GM23338 (cell line): ENCODE results near the gene CALHM5. TPM values are rescaled to one million over a fixed set of nuclear protein-coding genes. Genes with fewer than 3 reads are reported as not detected.

Experiments
- ATAC-seq: fragments of 200-7000 bp; cut with Tn5 transposase; 3 replicates; pipeline ENCODE4 v1.9.1; 2020
- DNase-seq: peaks from one replicate; pipeline ENCODE4 v3.0.0-alpha.2; 2015; ENCODE audit warnings: low spot score
- H2AFZ ChIP-seq: fragments of 200-600 bp; sonication (generic); 2 replicates; pipeline ENCODE4 v1.8.0; 2016; ENCODE audit warnings: antibody characterized with exemption, mild to moderate bottlenecking, moderate library complexity
- H3F3A ChIP-seq: fragments of 200-600 bp; sonication (generic); replicated peaks from 2 replicates; pipeline ENCODE4 v1.8.0; 2017; ENCODE audit warnings: antibody characterized with exemption, mixed run types, low read depth
- H3K27ac ChIP-seq: fragments of 200-600 bp; sonication (generic); 2 replicates; pipeline ENCODE4 v1.6.1; 2016; ENCODE audit warnings: low read depth
- H3K27me3 ChIP-seq: fragments of 200-600 bp; sonication (generic); 2 replicates; pipeline ENCODE4 v1.8.0; 2016; ENCODE audit warnings: mild to moderate bottlenecking, mixed run types, moderate library complexity; ENCODE audit not compliant: insufficient read depth
- H3K36me3 ChIP-seq: fragments of 200-600 bp; sonication (generic); 2 replicates; pipeline ENCODE4 v1.8.0; 2016; ENCODE audit warnings: mild to moderate bottlenecking; ENCODE audit not compliant: insufficient read depth
- H3K4me1 ChIP-seq: fragments of 200-600 bp; sonication (generic); 2 replicates; pipeline ENCODE4 v1.8.0; 2016; ENCODE audit warnings: mild to moderate bottlenecking, moderate library complexity; ENCODE audit not compliant: insufficient read depth
- H3K4me2 ChIP-seq: fragments of 200-600 bp; sonication (generic); 2 replicates; pipeline ENCODE4 v1.7.1; 2017; ENCODE audit warnings: mixed run types
- H3K4me3 ChIP-seq: fragments of 200-600 bp; sonication (generic); 2 replicates; pipeline ENCODE4 v1.6.1; 2016; ENCODE audit warnings: mixed run types
- H3K79me2 ChIP-seq: fragments of 200-600 bp; sonication (generic); replicated peaks from 2 replicates; pipeline ENCODE4 v1.8.0; 2017; ENCODE audit warnings: mild to moderate bottlenecking; ENCODE audit not compliant: insufficient read depth
- H3K9me2 ChIP-seq: fragments of 200-600 bp; sonication (generic); 2 replicates; pipeline ENCODE4 v1.8.0; 2017; ENCODE audit not compliant: insufficient read depth
- H4K20me1 ChIP-seq: fragments of 200-600 bp; sonication (generic); replicated peaks from 2 replicates; pipeline ENCODE4 v1.8.0; 2017; ENCODE audit warnings: mild to moderate bottlenecking; ENCODE audit not compliant: insufficient read depth
- H3K27ac Mint-ChIP-seq: 2 replicates; pipeline ENCODE4 v1.8.0; 2020; ENCODE audit warnings: inconsistent platforms, mild to moderate bottlenecking, moderate library complexity, mixed read lengths
- H3K27me3 Mint-ChIP-seq: 3 replicates; pipeline ENCODE4 v1.8.0; 2022; ENCODE audit warnings: low read depth, mild to moderate bottlenecking, moderate library complexity, mixed read lengths, inconsistent platforms; ENCODE audit not compliant: insufficient read depth, poor library complexity
- H3K36me3 Mint-ChIP-seq: 3 replicates; pipeline ENCODE4 v1.8.0; 2021; ENCODE audit warnings: low read depth, mild to moderate bottlenecking, inconsistent platforms, moderate library complexity, mixed read lengths
- H3K4me1 Mint-ChIP-seq: 3 replicates; pipeline ENCODE4 v1.8.0; 2020; ENCODE audit warnings: mild to moderate bottlenecking, inconsistent platforms, mixed read lengths
- H3K4me3 Mint-ChIP-seq: 3 replicates; pipeline ENCODE4 v1.8.0; 2021; ENCODE audit warnings: moderate library complexity, mild to moderate bottlenecking, inconsistent platforms, mixed read lengths
- H3K9me3 Mint-ChIP-seq: 3 replicates; pipeline ENCODE4 v1.8.0; 2020; ENCODE audit warnings: moderate library complexity, mild to moderate bottlenecking, inconsistent platforms, mixed read lengths
- EZH2phosphoT487 ChIP-seq: fragments of 200-600 bp; sonication (generic); IDR thresholded peaks from one replicate; pipeline ENCODE4 v1.8.1; 2018; ENCODE audit warnings: antibody characterized with exemption; ENCODE audit not compliant: unreplicated experiment
- ZNF114 ChIP-seq: fragments of 250-450 bp; sonication (Bioruptor Pico); IDR thresholded peaks from 2 replicates; pipeline ENCODE4 v1.5.0; 2020; ENCODE audit warnings: mild to moderate bottlenecking, moderate library complexity
- ZNF331 ChIP-seq: fragments of 250-450 bp; sonication (Bioruptor Pico); IDR thresholded peaks from 2 replicates; pipeline ENCODE4 v1.5.0; 2020; ENCODE audit warnings: low read depth, mild to moderate bottlenecking, moderate library complexity
- polyA plus RNA-seq: library from polyadenylated mRNA; unstranded; fragments of >200 nt; fragmentation: Nextera tagmentation; extraction: Ambion mirVana; gene quantifications from 2 replicates; pipeline ENCODE4 v1.2.1, GENCODE V29; 2016
- total RNA-seq: library from RNA; depleted of rRNA; stranded (reverse); fragments of >200 nt; shearing (Covaris generic); gene quantifications from 2 replicates; pipeline ENCODE4 v1.2.3, GENCODE V29; 2014
- TF ChIP-seq, protein P1 (sequence below): fragments of 250-450 bp; sonication (Bioruptor Pico); IDR thresholded peaks from 2 replicates; pipeline ENCODE4 v1.5.0; 2020; ENCODE audit warnings: mild to moderate bottlenecking, moderate library complexity

Gene CALHM5
- total and polyA plus RNA-seq, 2 experiments from 2014 or later: 0.02 to 0.10 TPM

DNA sequence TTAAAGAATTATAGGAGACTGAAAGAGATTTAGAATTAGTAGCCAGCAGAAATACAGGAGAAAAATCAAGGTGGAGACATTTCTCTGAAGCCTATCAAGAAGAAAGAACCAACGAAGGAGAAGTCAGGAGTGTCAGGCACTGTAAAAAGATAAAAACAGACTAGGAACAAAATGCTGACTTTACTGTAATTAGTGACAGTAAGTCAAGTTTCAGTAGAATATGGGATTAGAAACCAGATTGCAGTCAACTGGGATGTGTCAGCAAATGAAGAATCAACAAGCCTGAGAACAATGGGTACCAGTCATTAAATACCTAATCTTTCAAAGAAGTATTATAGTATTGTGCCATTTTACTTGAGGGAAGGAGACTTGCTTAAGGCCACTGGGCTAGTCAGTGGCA, 28.7 kb upstream of the CALHM5 start (continued):
- TF ChIP-seq, protein P1, sequence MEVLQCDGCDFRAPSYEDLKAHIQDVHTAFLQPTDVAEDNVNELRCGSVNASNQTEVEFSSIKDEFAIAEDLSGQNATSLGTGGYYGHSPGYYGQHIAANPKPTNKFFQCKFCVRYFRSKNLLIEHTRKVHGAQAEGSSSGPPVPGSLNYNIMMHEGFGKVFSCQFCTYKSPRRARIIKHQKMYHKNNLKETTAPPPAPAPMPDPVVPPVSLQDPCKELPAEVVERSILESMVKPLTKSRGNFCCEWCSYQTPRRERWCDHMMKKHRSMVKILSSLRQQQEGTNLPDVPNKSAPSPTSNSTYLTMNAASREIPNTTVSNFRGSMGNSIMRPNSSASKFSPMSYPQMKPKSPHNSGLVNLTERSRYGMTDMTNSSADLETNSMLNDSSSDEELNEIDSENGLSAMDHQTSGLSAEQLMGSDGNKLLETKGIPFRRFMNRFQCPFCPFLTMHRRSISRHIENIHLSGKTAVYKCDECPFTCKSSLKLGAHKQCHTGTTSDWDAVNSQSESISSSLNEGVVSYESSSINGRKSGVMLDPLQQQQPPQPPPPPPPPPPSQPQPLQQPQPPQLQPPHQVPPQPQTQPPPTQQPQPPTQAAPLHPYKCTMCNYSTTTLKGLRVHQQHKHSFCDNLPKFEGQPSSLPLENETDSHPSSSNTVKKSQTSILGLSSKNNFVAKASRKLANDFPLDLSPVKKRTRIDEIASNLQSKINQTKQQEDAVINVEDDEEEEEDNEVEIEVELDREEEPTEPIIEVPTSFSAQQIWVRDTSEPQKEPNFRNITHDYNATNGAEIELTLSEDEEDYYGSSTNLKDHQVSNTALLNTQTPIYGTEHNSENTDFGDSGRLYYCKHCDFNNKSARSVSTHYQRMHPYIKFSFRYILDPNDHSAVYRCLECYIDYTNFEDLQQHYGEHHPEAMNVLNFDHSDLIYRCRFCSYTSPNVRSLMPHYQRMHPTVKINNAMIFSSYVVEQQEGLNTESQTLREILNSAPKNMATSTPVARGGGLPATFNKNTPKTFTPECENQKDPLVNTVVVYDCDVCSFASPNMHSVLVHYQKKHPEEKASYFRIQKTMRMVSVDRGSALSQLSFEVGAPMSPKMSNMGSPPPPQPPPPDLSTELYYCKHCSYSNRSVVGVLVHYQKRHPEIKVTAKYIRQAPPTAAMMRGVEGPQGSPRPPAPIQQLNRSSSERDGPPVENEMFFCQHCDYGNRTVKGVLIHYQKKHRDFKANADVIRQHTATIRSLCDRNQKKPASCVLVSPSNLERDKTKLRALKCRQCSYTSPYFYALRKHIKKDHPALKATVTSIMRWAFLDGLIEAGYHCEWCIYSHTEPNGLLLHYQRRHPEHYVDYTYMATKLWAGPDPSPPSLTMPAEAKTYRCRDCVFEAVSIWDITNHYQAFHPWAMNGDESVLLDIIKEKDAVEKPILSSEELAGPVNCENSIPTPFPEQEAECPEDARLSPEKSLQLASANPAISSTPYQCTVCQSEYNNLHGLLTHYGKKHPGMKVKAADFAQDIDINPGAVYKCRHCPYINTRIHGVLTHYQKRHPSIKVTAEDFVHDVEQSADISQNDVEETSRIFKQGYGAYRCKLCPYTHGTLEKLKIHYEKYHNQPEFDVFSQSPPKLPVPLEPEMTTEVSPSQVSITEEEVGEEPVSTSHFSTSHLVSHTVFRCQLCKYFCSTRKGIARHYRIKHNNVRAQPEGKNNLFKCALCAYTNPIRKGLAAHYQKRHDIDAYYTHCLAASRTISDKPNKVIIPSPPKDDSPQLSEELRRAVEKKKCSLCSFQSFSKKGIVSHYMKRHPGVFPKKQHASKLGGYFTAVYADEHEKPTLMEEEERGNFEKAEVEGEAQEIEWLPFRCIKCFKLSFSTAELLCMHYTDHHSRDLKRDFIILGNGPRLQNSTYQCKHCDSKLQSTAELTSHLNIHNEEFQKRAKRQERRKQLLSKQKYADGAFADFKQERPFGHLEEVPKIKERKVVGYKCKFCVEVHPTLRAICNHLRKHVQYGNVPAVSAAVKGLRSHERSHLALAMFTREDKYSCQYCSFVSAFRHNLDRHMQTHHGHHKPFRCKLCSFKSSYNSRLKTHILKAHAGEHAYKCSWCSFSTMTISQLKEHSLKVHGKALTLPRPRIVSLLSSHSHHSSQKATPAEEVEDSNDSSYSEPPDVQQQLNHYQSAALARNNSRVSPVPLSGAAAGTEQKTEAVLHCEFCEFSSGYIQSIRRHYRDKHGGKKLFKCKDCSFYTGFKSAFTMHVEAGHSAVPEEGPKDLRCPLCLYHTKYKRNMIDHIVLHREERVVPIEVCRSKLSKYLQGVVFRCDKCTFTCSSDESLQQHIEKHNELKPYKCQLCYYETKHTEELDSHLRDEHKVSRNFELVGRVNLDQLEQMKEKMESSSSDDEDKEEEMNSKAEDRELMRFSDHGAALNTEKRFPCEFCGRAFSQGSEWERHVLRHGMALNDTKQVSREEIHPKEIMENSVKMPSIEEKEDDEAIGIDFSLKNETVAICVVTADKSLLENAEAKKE: no peak
- TF ChIP-seq EZH2phosphoT487: no peak

DNA sequence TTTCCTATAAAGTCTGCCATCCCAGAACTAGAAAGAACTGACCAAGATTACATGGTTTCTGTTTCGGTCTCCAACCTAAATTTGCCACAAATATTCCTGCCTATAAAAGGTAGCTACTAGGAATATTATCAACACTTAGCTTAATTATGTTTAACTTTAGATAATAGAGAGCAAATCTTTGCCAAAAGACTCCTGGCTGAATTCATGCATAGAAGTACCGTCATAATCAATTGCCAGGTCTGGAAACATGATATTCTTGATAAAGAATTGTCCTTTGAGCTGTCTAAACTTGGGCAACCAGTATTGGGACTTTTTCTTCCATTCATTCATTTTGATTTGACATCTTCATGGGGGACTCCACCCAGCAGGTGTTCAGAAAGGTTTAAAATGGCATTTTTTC, 27.8 kb upstream of the CALHM5 start:
- no peak for ATAC-seq
- H3K4me2 ChIP-seq: no peak overlapping the region
- H3K79me2 ChIP-seq: no peaks in the 10 kb centered on the region
- H3K4me1 Mint-ChIP-seq: no peaks in the 10 kb centered on the region
- no peaks in the 10 kb centered on the region for H3F3A ChIP-seq
- H3K9me3 Mint-ChIP-seq: no peaks in the 10 kb centered on the region; the same call in 2 of the 3 replicates
- H3K9me2 ChIP-seq: no peaks in the 10 kb centered on the region; the same call in 1 of the 2 replicates
- H2AFZ ChIP-seq: no peak overlapping the region
- H3K4me1 ChIP-seq: no peaks in the 10 kb centered on the region
- H3K4me3 Mint-ChIP-seq: no peak overlapping the region
- no peaks in the 10 kb centered on the region for H3K36me3 Mint-ChIP-seq
- H3K27ac Mint-ChIP-seq: no peak overlapping the region
- no peak overlapping the region for H3K4me3 ChIP-seq
- no peak overlapping the region for H3K27ac ChIP-seq
- no peak for TF ChIP-seq ZNF331
- H4K20me1 ChIP-seq: no peaks in the 10 kb centered on the region
- DNase-seq: no peak
- no peaks in the 10 kb centered on the region for H3K27me3 ChIP-seq
- no peaks in the 10 kb centered on the region for H3K36me3 ChIP-seq
- peaks cover 4% of the 10 kb centered on the region for H3K27me3 Mint-ChIP-seq

DNA sequence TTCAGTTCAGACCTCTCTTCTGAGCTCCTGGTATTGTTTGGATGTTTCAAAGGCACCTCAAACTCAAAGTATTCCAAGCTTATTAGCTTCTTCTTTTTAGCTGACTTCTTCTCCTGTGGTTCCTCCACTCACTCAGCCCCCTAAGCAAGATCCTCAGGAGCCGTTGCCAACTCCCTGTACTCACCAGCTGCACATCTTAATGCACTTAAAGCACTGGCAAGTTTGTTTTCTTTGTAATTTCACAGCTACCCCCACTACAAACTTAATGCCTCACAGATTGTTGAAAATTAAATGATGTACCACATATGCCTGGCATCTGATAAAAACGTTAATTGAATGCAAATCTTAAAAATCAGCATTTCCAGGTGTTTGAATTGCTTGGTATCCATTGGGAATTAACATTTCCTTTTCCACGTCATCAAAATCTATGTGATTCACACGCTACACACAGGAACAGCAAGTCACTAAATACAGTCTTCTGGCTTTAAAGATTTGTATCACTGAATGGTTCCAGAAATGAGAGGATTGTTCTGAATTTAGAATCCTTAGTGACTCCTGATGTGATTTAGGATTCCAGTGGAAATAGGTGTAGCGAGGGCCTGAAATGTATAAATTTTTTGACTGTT, 25.8 kb upstream of the CALHM5 start:
- H3K4me1 ChIP-seq: no peaks in the 10 kb centered on the region
- Mint-ChIP-seq H3K27ac (no peak overlapping the region), H3K9me3 (peaks cover 4% of the 10 kb centered on the region; the same call in 2 of the 3 replicates), H3K36me3 (no peaks in the 10 kb centered on the region), H3K4me3 (no peak overlapping the region), H3K27me3 (peaks cover 4% of the 10 kb centered on the region), H3K4me1 (no peaks in the 10 kb centered on the region)
- H3K9me2 ChIP-seq: no peaks in the 10 kb centered on the region; the same call in 1 of the 2 replicates
- no peaks in the 10 kb centered on the region for H3K79me2 ChIP-seq
- H4K20me1 ChIP-seq: no peaks in the 10 kb centered on the region
- H3K36me3 ChIP-seq: no peaks in the 10 kb centered on the region
- no peaks in the 10 kb centered on the region for H3F3A ChIP-seq
- no peak overlapping the region for H3K27ac ChIP-seq
- TF ChIP-seq ZNF114 (CRISPR knock-in tag): no peak
- H3K4me2 ChIP-seq: no peak overlapping the region
- H2AFZ ChIP-seq: peak overlapping the region; percentile 53; the same call in 1 of the 2 replicates
- DNase-seq (no peak), ATAC-seq (no peak)
- H3K27me3 ChIP-seq: no peaks in the 10 kb centered on the region
- no peak overlapping the region for H3K4me3 ChIP-seq
